GM18861 (cell line): ENCODE results near the gene KCNN2.
A peak's percentile ranks its signal among the peaks of the same experiment; 100 is the strongest.

Source experiments
- ATAC-seq: cut with Tn5 transposase; IDR thresholded peaks from one replicate; pipeline ENCODE4 v1.9.1; 2021; ENCODE audit not compliant: unreplicated experiment

The KCNN2 gene

DNA sequence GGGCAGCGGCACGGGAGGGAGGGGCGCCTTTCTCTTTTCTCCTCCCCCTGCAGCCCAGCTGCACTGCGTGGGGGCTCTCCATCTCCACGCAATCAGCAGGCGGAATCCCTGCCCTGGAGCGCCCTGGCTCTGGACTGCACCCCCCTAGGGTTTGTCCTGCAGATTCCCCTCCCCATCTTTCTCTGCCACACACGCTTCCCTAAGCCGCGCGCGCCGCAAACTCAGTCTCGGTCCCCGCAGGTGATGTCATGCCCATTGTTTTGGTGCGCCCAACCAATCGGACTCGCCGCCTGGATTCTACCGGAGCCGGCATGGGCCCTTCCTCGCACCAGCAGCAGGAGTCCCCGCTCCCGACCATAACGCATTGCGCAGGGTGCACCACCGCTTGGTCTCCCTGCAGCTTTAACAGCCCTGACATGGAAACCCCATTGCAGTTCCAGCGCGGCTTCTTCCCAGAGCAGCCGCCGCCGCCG is at the start of gene KCNN2:
KCNN2 (plus strand) TSS at position 347 of the 473 bp plus-strand sequence; CDS start at position 417, 70 bp downstream.
- peak; percentile 58 for ATAC-seq

DNA sequence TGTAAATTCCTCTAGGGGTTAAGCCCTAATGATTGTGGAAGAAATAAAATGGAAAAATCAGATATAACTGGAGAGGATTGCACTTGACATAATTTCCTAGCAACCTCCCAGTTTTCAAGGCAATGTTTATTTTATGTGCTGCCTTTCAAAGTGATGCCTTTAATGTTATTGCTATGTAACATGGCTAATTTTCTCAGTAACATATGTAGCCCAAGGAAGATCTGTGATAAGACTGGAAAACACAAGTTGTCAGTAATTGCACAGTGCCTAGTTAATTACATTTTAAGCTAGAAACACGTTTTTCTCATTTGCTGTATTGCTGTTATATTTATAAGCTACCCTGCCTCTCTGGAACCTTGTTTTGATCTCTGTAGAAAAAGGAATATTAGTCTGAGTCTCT is 49.2 kb upstream of the KCNN2 start:
- no peak for ATAC-seq

DNA sequence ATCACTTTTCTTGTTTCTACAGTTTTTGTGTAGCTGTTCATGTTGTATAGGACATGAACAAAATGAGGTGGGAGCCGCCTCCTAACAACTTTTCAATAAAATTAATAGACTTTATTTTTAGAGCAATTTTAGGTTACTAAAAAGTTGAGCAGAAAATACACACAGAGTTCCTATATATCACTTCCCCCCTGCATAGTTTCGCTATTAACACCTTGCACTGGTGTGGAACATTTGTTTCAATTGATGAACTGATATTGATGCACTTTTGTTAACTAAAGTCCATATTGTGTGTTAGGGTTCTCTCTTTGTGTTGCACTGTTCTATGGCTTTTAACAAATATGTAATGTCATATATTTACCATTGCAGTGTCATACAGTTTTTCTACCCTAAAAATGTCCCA is 47.8 kb upstream of the KCNN2 start:
- no peak for ATAC-seq

DNA sequence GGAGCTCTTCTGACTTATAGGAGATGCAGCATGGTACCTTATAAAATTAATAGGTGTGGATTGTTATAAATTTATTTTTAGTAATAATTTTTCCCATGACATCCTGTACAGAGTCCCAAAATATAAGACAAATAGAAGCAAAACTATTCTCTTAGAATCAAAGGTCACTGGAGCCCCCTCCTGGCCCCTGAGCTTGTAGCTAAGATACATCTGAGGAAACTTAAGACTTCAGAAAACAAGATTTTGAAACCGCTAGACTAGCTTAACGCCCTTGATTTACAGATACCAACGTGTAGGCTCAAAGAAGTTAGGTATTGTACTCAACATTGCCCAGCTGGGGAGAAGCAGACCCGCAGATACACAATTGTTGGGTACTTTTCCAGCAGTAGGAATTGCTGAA is 45.7 kb upstream of the KCNN2 start:
- ATAC-seq: no peak

DNA sequence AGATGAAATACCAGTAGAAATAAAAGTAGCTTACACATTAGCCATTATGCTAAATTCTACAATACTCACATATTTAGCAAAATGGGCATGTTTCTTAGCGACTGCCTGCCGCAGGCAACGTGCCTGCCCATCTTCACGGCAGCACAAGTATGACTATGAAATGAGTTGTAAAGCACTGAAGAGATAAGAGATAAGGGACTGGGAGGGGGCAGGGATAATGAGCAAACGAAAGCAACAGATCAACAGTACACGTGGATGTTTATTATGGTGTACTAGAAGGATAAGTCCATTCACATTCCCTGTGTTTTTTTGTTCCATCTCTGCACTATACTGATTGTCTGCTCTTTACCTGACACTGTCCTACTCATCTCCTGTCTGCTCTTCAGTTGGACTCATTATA is 44.1 kb upstream of the KCNN2 start:
- ATAC-seq: no peak

DNA sequence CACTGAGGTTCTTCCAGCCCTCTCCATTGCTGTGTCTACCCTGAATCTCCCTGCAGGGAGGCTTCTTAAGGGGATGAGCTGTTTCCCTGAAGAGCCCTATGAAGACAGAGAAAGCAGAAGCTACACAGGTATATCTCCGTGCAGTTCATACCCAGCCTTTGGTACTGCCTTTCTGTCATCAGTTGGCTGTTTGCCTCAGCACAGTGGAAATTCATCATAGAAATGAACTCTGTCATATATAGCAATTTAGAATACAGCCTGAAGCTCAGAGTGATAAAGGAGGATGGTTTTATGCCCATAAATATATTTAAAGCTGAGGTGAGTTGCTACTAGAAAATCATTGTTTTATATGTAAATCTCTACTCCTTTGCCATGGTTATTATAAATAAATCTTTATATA is 42.6 kb upstream of the KCNN2 start:
- ATAC-seq: no peak

DNA sequence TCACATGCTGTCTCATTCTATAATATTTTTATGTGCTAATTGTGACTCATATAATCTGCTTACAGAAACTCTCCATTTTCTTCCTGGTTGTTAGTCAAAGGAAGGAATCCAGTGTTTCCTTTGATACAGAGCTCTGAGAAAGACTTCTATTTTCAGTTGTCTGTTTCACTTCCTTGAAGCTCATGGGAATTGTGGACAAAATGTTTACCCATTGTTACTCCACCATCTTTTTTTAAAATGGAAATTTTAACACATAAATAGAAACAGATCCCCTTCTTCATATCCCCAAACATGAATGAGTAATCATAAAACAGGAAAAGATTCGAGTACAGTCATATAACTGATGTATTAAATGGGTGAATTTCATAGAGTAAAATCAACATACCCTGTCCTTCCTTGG is 42.0 kb upstream of the KCNN2 start:
- no peak for ATAC-seq

DNA sequence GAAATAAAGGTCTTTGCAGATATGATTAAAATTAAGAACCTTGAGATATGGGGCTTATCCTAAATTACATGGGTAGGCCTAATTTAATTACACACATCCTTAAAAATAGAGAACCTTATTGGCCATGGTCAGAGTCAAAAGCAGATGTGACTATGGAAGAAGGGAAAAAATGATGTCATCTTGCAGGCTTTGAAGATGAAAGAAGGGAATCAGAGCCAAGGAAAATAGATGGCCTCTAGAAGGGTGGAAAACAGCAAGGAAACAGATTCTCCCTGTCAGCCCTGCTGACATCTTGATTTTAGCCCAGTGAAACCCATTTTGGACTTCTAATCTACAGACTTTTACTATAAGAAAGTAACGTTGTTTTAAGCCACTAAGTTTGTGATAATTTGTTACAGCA is 37.6 kb upstream of the KCNN2 start:
- ATAC-seq: no peak

DNA sequence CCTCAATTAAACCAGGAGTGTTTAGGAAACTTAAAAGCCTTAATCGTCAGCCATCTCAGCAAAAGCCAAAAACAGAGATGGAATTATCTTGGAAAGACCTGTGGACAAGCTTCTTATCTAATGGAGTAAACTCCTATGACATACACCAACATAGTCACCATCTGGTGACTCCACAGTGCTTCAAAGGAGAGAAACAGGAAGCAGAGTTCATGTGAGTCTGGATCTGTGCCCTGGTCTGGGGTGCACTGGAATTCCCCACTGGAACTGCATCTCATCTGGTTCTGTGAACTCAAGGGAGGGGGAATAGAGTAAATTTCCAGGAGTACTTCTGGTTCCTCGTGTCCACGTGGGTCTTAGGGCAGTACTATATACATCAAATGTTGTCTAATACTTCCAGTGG is 36.3 kb upstream of the KCNN2 start:
- ATAC-seq: no peak

DNA sequence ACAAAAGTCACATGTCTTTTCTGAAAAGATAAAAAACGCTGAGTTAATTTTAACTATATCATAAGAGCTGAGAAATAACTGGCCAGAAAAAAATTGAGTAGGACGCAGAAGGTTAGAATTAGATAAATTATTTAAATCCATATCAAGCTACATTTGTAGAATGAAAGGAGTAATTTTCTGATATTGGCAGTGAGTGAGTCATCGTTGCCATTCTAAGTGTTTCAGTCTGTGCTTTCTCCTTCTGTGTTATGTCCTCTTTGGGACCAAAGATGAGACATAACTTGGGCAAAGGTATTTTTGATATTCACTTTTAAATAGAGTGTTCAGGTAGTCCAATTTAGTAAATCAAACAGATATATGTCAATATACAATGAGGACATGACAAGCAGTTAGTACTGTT is 34.4 kb upstream of the KCNN2 start:
- no peak for ATAC-seq

DNA sequence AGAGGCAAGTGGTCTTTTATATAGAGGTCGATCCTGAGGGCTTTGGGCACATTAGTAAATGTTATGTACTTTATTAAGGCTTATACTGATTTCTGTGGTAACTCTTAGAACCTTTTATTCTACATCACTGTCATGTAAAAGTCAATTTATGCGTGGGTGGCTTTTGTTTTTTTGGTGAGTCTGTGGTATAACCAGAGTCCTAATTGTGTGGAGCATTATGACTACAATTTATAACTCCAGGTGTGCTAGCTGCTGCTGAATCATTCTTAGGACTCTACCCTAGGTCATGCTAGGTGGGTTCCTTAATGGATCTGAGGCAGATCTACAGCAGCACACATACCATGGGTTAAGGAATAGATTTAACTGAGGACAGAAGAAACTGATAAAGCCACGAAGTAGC is 33.9 kb upstream of the KCNN2 start:
- no peak for ATAC-seq

DNA sequence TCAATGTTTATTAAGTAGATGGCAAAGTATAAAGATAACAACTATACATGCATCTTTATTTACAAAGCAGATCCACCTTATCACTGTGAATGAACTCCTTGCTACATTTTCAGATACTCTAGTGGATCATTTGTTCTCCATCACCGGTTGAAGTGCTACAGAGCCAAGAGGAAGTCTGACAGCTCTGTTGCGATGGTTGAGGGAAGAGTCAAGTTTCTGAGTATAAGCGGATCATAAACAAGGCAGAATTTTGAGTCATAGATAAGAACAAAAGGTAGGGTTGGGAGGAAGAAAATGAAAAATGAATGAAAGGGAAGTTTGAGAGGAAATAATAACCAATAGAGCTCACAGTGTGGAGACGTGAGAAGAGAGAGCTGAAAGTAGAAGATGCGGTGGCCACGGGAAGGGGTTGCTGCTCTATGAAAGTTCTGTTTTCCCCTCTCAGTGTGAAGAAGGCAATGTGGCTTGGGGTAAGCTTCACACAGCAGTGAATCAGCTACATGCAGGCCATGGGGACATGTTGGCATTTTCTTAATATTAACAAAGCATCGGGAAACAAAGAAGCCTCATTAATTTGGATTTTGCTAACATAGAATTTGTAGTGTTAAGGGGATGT is 30.8 kb upstream of the KCNN2 start:
- no peak for ATAC-seq

DNA sequence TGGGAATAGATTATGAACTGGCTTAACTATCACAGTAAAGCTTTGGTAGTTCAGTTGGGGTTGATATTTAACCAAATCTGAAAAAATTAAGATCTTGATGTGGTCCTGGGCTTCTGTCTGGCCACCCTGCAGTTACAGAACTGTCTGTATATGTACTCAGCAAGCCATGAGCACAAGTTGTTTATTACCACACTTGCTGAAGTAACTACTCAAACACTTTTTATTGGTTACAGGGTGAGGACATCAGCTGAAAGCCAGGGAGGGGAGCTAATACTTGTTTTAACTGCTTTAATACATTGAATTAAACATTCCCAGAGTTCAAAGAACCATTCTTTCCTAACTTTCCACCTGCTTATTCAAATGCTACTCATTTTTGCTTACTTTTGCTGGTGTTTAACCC is 29.4 kb upstream of the KCNN2 start:
- ATAC-seq: no peak

DNA sequence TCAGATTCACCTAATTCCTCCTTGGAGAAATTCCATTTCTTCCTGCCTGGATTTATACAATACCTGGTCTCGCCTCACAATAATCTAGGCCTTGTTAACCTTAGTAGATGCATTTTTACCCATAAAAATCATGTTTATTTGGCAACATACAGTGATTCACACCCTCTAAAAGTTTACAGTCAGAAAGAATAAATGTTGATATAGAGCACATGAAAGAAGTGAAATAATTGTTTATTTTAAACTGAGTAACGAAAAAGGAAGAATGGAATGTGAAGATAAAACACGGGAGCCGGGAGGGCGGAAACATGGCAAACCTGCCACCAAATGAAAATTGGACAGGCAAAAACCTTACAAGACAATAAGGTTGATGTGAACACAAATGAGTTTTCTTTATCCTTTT is 28.9 kb upstream of the KCNN2 start:
- no peak for ATAC-seq

DNA sequence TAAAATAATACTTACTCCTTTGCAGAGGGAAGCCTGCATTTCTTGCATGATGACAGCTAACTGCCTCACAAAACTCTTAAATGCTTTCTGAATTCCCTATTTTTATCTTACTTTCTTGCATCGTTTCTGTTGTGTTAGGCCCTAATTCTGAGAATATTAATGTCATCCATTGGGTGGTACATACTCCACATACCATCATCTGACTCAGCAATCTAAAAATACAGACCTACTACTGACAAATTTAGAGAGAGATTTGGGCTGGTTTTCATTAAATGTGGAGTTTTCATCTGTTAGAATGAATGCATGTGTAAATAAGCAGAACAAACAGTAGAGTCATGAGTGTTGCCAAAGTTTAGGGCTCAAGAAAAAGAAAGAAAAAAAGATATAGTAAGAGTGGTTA is 26.5 kb upstream of the KCNN2 start:
- ATAC-seq: no peak

DNA sequence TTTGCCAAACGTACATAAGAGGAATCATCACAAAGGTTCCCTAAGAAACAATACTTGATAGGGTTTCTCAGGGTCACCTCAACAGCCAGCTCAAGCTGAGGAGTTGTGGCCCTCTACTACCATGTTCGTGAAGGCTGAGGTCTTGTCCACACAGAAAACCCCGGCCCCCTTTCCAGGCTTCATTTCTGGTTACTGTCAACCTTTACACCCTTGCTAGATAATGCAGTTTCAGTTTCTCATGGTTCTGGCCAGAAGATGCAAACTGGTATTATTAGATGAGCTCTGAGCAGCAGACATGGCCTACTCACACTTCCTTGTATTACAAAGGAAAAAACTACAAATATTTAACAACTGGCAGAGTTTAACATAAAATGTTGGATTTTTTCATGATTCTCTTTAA is 22.8 kb upstream of the KCNN2 start:
- no peak for ATAC-seq

DNA sequence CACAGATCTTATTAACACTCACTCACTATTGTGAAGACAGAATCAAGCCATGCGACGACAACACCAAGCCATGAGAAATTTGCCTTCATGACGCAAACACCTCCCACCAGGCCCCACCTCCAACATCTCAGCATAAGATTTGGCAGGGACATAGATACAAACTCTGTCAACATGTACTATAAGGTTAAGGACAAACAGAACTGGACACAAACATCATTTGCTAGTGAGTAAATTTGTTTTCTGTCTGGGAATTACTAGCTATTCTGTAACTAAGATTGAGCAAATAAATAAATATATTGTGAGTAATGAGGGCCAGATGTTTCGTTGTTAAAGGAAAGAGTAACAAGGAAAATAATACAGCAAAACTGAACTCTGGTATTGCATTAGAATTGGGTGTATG is 15.7 kb upstream of the KCNN2 start:
- ATAC-seq: no peak

DNA sequence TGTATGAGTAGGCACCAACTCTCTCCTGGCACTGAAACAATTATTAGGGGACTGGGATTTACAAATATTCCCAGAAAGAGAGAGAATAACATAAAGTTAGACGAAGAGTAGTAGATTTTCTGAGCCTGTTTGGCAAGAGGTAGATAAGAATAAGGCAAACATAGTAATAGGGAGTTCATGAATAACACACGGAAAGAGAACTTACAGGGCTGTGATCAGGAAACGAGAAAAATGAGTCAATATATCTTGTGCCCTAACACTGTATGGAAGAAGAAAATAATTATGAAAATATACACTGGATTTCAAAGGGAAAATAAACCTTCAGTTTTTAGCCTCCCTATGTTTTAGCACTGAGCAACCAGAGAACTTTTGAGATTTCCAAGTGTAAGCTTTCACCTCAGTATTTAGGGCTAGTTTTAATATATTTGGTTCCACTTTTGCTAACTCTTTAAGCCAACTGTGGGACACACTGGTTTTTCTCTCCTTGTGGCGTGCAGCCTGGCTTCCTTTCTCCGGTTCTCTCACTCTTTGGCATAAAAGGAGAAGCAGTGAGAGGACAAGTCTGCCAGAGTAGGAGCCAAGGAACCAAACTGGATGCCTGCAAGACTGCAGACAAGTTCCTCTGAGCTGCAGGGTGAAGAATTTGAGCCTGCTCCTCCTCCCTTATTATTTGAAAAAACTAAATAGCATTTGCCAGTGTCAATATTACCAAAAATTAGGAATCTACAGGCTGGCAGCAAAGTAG is 6.6 kb upstream of the KCNN2 start:
- no peak for ATAC-seq

DNA sequence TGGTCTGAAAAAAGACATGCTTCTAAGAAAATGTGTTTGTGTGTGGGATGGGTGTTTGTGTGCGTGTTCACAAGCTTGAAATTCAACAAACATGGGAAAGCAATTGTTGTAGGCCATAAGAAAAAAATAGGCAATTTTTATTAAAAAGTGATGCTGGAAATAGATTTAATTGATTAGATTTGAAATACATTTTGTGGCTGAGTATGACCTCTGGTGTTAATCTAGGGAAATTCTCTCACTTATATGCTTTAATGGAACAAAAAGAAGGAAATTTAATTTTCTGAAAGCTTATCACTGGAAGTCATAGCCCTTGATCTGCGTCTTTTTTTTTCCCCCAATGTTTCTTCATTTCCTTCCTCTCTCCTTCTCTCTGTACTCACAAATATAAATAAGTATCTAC is 3.5 kb upstream of the KCNN2 start:
- no peak for ATAC-seq

DNA sequence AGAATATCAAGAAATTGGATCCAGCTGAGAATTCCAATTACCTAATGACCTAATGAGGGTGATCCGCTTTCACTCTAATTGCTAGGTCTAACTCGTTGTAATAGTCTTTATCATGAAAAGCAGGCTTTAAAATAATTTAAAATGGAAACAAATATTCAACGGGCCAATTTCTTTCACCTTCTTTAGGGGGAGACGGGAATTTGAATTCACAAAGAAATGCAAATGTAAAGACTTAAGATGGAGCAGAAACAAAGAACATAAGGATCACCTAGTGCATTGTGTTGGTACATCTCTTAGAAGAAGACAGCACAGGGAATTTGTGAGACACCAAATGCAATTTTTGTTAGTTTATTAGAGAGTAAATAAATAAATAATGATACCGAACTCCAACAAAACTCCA is 1.5 kb upstream of the KCNN2 start:
- ATAC-seq: no peak

DNA sequence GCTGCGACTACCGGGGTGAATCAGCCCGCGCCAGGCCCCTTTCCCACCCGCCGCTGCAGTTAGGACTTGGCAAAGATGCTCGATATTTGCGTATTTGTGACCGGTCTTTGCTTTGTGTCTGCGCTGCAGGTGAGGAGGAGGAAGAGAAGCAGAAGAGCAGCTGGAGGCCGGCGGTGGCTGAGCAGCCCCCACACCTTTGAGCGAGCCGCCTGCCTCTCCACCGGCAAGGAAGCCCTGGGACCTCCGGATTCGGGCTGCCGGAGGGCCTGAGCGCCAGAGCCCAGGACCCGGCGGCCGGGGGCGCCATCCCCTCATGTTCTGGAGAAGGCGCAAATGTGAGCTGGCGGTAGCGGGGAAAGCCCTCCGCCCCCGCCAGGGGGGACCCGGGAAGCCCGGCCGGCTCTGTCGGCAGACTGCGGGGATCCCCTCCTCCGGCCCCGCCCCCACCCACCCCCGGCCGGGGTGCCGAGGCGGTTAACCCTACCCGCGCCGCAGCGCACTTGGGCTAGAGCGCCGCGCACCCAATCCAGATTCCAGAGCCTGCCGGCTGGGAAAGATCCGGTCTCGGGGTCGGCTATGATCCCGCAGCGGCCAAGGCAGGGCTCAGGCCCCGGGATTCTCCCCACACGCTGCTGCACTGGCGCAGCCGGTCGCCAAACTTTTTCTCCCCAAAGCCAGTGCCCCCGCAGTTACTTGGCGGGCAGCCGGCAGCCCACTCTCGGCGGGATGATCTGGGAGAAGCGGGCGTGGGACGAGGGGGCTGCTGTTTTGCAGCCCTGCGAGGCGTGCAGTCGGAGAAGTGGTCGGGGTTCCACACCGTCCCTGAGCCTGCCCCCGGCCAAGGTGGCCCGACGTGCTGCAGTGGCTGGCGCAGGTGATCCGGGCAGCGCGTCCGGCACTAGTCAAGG is 800 bp upstream of the KCNN2 start:
- ATAC-seq: peak; percentile 44
